Mesothelial cell of epicardium (in vitro differentiated cells): ENCODE results near the gene SDC4. TPM values are rescaled to one million over a fixed set of nuclear protein-coding genes. Genes with fewer than 3 reads are reported as not detected.

Experiments used
- DNase-seq, 2 experiments: peaks; one replicate each; pipeline ENCODE4 v3.0.0; 2021; ENCODE audit warnings: low spot score in 2 of 2; ENCODE audit not compliant: unreplicated experiment in 2 of 2
- H3K27ac Mint-ChIP-seq: 2 replicates; pipeline ENCODE4 v1.8.0; 2021; ENCODE audit warnings: mixed read lengths
- H3K27me3 Mint-ChIP-seq: 2 replicates; pipeline ENCODE4 v1.8.0; 2021; ENCODE audit warnings: low read depth, mixed read lengths
- H3K36me3 Mint-ChIP-seq: 2 replicates; pipeline ENCODE4 v1.8.0; 2021; ENCODE audit warnings: mixed read lengths
- H3K4me1 Mint-ChIP-seq: 2 replicates; pipeline ENCODE4 v1.8.0; 2021; ENCODE audit warnings: mixed read lengths
- H3K4me3 Mint-ChIP-seq: 2 replicates; pipeline ENCODE4 v1.8.0; 2021; ENCODE audit warnings: mild to moderate bottlenecking, moderate library complexity, mixed read lengths
- H3K9me3 Mint-ChIP-seq: 2 replicates; pipeline ENCODE4 v1.8.0; 2021; ENCODE audit warnings: mixed read lengths
- total RNA-seq: library from RNA; stranded (reverse); gene quantifications from 3 replicates; pipeline ENCODE4 v1.2.1, GENCODE V29; 2021
- TF ChIP-seq, protein P1 (sequence below): fragments of 200-600 bp; sonication (generic); IDR thresholded peaks from one replicate; pipeline ENCODE4 v1.5.0; 2021; ENCODE audit warnings: antibody characterized with exemption; ENCODE audit not compliant: unreplicated experiment

The SDC4 gene
- total RNA-seq, 1 donor from 2014 or later: 46.7 TPM

DNA sequence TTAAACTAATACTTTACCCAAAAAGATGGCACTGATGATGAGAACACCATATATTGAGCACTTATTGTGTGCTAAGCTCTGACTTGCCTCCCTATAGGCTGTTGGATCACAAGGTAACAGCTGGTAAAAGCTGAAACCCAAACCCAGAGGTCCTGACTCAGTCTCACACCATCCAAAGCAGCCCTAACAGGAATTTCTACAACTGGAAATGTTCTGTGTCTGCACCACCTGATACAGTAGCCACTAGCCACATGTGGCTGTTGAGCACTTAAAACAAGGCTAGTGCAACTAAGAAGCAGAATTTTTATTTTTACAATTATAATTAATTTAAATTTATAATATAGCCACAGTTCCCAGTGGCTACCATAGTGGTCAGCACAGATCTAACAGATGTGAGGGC, 24.5 kb downstream of the SDC4 start:
- H3K9me3 Mint-ChIP-seq: no peaks in the 10 kb centered on the region
- H3K4me1 Mint-ChIP-seq: no peaks in the 10 kb centered on the region
- H3K27me3 Mint-ChIP-seq: no peaks in the 10 kb centered on the region
- TF ChIP-seq, protein P1, sequence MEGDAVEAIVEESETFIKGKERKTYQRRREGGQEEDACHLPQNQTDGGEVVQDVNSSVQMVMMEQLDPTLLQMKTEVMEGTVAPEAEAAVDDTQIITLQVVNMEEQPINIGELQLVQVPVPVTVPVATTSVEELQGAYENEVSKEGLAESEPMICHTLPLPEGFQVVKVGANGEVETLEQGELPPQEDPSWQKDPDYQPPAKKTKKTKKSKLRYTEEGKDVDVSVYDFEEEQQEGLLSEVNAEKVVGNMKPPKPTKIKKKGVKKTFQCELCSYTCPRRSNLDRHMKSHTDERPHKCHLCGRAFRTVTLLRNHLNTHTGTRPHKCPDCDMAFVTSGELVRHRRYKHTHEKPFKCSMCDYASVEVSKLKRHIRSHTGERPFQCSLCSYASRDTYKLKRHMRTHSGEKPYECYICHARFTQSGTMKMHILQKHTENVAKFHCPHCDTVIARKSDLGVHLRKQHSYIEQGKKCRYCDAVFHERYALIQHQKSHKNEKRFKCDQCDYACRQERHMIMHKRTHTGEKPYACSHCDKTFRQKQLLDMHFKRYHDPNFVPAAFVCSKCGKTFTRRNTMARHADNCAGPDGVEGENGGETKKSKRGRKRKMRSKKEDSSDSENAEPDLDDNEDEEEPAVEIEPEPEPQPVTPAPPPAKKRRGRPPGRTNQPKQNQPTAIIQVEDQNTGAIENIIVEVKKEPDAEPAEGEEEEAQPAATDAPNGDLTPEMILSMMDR: no peak
- H3K4me3 Mint-ChIP-seq: no peak overlapping the region
- DNase-seq: no peak
- H3K27ac Mint-ChIP-seq: no peak overlapping the region
- H3K36me3 Mint-ChIP-seq: peaks cover 1% of the 10 kb centered on the region

DNA sequence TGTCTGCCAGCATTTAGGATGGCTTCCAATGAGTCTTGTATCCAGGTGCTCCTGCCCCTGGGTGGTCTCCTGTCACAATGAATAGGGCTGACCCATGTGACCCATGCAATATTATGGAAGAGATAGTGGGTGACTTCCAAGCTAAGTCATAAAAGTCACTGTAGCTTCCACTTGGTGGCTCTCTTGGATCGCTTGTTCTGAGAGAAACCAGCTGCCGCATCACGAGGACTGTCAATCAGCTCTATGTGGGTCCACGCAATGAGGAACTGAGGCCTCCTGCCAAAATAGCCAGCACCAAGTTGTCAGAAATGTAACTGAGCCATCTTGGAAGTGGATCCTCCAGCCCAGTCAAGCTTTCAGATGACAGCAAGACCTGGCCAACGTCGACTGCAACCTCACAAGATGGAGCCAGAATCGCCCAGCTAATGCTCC, 25.3 kb downstream of the SDC4 start:
- Mint-ChIP-seq H3K4me3 (no peak overlapping the region), H3K9me3 (no peaks in the 10 kb centered on the region), H3K4me1 (no peaks in the 10 kb centered on the region), H3K27me3 (no peaks in the 10 kb centered on the region), H3K27ac (no peak overlapping the region), H3K36me3 (peaks cover 1% of the 10 kb centered on the region)
- TF ChIP-seq, protein P1: no peak
- no peak for DNase-seq

DNA sequence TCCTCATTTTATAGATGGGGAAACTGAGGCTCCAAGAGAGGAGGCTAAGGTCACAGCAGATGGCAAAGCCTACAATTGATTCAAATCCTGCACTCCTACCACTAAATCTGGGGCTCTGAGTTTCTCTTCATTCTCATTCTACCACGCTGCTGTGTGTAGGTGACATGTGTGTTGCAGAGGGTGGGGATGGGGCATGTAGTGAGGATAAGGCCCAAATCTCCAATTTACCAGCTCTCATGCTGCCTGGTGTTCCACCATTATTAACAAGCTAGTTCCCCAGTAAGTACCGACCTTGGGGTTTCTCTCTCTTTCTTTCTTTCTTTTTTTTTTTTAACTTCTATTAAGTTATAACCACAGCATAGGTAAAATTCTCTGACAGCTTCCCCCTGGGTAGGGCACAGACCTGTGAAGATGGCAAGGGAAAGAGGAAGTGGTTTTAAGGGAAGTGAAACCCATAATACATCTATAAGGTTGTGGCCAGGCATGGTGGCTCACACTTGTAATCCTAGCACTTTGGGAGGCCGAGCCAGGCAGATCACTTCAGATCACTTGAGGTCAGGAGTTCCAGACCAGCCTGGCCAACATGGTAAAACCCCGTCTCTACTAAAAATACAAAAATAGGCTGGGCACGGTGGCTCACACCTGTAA, 27.2 kb downstream of the SDC4 start:
- Mint-ChIP-seq H3K4me3 (no peak overlapping the region), H3K4me1 (no peaks in the 10 kb centered on the region), H3K9me3 (no peaks in the 10 kb centered on the region), H3K27ac (no peak overlapping the region), H3K27me3 (peaks cover 7% of the 10 kb centered on the region), H3K36me3 (no peaks in the 10 kb centered on the region)
- DNase-seq: no peak
- TF ChIP-seq, protein P1: no peak

DNA sequence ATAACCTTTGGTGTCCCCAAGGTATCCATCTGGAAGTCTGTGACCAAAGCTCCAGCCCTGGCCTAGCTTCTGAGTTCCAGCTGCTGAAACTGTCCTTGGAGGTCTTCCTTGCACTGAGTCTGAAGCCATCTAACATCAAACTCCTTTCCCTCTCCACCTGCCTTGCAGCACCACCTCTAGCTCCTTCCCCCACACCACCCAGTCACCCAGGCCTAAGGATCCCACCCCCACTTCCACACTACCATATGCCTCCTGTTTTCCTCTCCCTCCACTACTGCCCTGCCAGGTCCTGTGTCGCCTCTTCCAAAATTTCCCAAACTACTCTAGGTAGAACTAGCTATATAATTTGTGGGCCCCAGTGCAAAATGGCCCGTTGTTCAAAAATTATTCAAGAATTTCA, 29.3 kb downstream of the SDC4 start:
- Mint-ChIP-seq H3K4me1 (no peaks in the 10 kb centered on the region), H3K4me3 (no peak overlapping the region), H3K27me3 (peaks cover 7% of the 10 kb centered on the region), H3K9me3 (no peaks in the 10 kb centered on the region), H3K27ac (no peak overlapping the region), H3K36me3 (no peaks in the 10 kb centered on the region)
- DNase-seq: no peak
- TF ChIP-seq, protein P1: no peak

DNA sequence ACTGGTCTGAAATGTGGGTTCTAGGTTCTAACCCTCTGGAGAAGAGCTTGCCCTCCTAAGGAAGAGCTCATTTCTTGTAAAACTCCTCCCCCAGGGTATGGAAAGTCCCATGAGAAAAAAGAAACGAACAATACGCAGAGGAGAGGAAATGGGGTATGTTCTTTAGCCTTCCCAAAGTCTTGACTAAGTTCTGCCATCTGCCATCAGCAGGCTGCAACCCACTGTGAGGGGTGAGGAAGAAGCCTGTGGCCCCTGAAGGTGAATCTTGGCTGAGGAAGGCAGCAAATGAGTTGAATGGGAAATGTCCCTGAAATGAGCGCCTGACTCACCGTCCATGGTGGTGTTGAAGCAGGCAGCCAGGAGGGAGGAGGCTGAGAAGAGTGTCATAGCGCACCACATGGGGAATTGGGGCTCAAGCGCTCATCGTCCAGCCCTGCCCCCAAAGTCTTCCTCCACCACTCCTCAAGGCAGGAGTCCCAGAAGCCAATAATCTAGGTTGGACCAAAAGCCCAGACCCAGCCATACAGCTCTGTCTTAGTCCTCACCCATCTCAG, 29.8 kb downstream of the SDC4 start:
- peaks cover 7% of the 10 kb centered on the region for H3K27me3 Mint-ChIP-seq
- no peak overlapping the region for H3K27ac Mint-ChIP-seq
- H3K4me3 Mint-ChIP-seq: no peak overlapping the region
- H3K4me1 Mint-ChIP-seq: no peaks in the 10 kb centered on the region
- TF ChIP-seq, protein P1: no peak
- H3K9me3 Mint-ChIP-seq: no peaks in the 10 kb centered on the region
- no peaks in the 10 kb centered on the region for H3K36me3 Mint-ChIP-seq
- DNase-seq: no peak
